LNCAP (cell line): ENCODE data around the gene PDYN.

Experiments used
- TF ChIP-seq, protein P1 (sequence below): fragments of 450-650 bp; IDR thresholded peaks from 2 replicates; pipeline ENCODE4 v1.5.1; 2017; ENCODE audit warnings: mild to moderate bottlenecking

PDYN gene

DNA sequence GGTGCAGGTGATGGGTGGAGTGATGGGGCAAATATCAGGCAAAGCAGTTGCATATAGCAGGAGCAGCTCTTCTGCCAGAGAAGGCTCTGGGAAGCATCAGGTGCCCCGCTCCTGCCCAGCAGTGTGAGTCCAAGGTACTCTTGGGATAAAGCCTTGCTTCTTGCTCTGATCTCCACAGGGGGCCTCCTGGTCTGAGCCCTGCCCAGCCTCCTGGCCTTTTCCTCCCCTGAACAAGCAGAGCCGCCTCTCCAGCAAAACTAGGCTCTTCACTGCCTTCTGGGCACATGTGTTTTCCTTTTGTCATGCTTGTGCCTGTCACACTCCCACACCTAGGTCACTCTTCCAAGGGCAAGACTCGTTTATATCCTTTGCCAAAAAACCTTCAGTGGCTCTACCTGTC lies 64.4 kb downstream of the PDYN start:
- TF ChIP-seq, protein P1, sequence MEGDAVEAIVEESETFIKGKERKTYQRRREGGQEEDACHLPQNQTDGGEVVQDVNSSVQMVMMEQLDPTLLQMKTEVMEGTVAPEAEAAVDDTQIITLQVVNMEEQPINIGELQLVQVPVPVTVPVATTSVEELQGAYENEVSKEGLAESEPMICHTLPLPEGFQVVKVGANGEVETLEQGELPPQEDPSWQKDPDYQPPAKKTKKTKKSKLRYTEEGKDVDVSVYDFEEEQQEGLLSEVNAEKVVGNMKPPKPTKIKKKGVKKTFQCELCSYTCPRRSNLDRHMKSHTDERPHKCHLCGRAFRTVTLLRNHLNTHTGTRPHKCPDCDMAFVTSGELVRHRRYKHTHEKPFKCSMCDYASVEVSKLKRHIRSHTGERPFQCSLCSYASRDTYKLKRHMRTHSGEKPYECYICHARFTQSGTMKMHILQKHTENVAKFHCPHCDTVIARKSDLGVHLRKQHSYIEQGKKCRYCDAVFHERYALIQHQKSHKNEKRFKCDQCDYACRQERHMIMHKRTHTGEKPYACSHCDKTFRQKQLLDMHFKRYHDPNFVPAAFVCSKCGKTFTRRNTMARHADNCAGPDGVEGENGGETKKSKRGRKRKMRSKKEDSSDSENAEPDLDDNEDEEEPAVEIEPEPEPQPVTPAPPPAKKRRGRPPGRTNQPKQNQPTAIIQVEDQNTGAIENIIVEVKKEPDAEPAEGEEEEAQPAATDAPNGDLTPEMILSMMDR, result no peak

DNA sequence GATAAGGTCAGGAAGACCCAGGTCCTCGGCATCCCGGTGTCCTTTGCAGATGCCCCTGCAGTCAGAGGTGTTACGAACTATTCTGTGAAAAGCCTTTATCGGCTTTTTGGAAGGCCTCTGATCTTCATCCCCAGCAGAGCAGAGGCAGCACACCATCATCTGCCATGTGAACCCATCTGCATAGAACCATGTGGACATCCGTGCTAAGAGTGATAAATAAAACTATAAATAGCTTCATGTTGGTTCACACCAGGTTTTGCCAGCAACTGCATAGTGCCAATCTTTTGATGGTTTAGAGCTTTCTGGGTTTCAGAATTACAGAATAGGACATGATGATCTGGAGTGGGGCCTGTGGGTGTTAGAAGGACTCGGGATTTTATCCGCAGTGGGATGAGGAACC lies 65.1 kb downstream of the PDYN start:
- TF ChIP-seq, protein P1, result no peak
